ENCODE measurements around the gene CYB5RL.
"Not testable (repeated sequence)": the region's sequence is repeated elsewhere in the genome, so short reads cannot be mapped to it uniquely, and the experiment has no call there.

The CYB5RL gene

DNA sequence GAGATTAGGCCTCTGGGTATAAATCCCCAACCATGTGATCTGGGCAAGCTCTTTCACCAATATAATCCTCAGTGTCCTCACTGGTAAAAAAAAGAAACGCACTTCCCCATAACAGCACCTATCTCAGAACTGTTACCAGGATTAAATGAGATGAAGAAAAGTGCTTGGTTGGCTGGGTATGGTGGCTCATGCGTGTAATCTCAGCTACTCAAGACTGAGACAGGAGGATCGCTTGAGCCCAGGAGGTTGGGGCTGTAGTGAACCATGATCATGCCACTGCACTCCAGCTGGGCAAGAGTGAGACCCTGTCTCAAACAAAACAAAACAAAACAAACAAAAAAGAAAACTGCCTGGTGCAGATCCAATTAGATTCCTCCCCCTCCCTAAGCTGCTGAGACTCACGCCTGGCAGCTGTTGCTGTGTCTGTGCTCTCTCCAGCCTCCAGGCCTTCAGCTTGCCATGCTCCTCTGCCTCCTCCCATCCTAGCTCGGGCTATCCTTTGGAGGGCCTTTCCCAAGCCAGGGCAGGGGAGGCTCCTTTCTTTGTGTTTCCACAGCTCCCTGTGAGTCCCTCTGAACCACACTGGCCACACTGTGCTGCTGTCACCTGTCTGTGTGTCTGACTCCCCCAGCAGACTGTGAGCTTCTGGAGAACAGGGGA, 19.0 kb downstream of the CYB5RL start:
- no peak for DNase-seq

DNA sequence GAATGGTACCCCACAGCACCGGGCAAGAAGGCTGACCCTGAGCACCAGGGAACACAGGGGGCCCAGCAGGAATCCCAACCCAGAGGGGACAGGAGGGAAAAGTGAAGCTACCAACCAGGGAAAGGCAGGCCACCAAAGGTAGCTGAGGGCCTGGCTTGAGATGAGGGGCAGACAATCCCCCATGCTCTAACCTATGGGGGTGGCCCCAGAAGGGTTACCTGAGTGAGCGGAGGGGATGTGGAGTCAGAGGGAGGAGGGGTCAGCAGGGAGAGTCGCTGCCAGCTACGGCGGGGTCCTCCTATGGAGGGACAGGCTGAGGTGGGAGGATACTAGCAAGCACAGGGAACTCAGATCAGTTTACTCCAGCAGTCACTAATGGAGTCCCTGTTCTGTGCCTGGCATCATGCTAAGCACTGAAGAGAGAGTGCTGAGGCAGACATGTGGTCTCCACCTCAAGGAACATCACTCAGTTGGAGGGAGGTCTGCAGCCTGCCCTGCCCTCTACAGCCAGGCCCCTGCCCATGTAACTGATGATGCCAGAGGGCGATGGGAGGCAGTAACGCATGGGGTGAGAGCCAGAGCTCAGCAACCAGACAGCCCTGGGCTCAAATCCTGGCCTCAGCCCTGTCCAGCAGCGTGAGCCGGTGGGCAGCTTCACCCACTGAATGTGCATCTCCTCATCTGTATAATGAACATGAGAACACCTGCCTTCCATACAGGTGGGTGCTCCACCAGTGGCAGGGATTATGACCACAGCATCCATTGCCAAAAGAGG, 21.3 kb downstream of the CYB5RL start:
- DNase-seq: no peak

DNA sequence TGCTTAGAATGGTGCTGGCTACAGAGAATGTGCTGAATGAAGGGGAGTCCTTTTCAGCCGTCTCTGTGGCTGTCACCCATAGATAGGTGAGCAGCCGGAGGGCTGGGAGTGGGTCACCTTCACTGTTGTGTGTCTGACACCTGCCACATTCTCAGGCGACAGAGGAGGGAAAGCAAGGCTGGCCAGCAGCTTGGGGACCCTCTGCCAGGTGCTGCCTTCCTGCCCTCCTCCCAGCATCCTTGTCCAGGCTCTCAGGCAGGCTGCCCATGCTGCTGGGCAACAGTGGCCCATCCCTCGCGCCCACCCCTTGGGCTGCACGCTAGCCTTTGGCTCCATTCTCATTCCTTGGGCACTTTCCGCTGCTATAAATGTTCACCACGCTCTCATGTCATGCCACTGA, 22.1 kb downstream of the CYB5RL start:
- DNase-seq: no peak

DNA sequence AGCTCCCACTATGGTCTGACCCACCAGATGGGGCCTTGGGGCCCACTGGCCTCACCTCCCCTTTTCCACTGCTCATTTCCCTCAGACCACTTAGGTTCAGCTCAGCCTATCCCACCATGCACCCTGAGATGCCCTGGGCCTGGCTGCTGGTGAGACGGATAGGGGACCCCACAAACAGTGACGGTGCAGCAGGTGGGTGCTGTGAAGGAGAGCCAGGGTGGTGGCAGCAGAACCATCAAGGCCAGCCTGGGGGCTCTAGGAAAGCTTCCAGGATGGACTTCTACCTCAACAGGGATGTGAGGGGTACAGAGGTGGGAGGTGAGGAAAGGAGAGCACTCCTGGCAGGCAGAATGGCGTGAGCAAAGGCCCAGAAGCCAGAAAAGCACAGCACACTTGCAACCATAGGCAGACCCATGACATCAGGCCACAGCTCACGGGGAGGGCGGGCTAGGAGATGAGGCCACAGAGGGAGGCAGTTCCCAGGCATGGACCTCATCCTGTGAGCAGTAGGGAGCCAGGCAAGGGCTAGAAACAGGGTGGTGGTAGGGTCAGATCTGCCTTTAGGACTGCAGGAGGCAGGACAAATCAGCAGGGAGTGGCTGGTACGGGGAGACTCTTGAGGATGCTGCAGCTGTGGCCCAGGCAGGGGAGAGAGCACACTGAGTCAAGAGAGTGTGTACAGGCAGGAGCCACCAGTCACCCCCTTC, 23.1 kb downstream of the CYB5RL start:
- no peak for DNase-seq

DNA sequence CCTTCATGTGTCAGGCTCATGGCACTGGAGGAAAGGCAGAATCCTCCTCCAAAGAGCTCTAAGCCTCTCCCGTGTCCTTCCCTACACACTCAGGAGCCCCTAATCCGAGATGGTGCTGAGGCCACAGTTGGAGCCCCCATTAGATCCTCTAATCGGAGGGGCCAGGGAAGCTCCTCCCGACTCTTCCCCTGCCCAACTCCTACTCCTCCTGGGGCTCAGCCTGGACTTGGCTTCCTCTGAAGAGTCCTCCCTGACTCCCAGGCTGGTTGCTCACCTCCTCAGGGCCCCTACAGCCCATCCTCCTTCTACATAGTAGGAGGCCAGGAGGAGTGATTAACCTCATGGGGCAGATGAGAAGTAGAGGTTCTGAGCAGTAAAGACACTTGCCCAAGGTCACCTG, 25.7 kb downstream of the CYB5RL start:
- no peak for DNase-seq

DNA sequence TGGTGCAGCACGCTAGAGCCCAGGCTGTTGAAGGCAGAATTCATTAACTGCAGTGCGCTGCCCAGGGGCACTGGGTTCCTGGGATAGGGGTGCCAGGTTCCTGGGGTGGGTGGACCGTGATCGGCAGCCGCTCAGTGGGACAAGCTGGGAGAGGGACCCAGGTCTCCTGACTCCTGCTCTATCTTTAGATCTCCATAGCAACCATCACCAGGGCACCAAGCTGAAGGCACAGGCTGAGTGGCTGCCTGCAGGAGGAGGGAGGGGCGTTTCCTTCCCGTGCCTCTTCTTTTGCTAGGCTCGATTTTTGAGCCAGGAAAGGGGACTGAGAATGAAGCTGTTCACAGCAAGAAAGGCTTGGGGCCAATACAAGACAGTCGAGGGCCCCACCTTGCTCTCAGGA, 26.1 kb downstream of the CYB5RL start:
- DNase-seq: no peak

DNA sequence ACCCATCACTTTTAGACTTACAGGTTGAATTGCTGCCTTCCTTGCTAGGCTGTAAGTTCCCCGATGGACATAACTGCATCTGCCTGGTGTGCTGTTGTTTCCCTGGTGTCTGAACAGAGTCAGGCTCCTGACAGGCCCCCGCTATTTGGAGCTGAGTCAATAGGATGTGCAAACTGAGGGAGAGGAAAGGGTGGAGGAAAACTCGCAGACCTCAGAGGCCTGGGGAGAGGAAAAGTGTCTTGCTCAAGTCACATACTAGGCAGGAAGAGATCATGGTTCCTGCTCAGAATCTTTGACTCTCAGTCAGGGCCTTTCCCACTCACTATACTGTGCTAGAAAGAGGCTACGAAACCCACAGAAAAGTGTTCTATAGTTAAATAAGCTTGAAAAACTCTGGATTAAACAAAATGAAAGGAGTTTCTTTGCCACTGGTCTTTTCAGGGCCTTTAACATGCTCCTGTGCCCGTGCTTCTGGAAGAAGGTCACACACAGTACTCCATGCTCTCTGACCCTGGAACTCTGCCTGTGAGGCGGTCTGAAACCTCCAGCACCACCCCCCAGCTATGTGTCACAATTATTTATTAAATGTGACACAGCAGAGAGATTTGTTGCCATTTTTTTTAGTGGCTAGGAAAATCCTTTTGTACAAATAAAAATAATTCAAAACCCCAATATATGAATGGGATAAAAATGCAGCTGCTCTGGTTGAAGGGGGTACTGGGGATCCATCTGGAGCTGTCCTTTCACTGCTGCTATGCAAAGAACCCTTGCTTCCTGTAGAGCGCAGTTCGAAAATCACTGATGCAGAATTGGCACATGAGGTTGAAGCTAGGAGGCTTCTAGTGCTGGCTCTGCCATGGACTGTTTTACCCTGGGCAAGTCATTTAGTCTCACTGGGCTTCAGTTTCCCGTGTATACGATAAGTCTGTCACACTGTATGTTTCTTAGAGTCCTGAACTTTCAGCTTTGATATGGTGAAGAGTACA, 26.9 kb downstream of the CYB5RL start:
- DNase-seq: no peak

DNA sequence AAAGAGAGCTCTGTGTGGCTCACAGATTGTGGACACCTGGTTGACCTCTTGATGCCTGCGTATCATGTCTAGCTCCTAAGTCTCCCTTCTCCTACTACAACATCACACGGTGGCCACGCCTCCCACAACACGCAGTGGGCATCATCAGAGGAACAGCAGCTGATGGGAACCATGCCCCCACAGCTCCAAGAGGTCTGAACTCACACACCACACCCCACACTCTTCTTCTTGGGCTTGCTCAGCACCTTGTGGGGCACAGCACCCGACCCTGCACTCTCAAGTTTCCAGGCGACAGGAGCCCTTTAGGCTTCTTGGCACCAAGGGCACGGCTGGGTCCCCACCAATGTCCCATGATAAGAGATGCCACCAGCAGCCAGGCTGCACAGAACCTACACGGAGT, 28.2 kb downstream of the CYB5RL start:
- no peak for DNase-seq

DNA sequence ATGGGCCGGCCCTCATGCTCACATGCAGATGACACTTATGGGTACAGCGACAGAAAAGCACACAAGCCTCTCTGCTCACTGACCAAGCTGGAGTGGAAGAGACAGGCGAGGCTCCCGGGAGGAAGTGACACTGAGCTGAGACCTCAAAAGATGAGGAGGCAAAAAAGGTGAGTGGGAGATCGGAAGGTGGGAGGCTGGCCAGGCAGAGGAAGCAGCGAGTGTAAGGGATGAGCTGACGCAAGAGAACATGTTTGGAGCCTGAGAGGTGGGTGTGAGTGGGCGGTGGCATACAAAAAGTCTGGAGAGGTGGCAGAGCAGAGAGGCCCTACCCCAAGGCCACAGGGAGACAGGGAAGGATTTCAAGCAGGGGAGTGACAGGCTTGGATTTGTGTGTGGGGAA, 28.8 kb downstream of the CYB5RL start:
- no peak for DNase-seq

DNA sequence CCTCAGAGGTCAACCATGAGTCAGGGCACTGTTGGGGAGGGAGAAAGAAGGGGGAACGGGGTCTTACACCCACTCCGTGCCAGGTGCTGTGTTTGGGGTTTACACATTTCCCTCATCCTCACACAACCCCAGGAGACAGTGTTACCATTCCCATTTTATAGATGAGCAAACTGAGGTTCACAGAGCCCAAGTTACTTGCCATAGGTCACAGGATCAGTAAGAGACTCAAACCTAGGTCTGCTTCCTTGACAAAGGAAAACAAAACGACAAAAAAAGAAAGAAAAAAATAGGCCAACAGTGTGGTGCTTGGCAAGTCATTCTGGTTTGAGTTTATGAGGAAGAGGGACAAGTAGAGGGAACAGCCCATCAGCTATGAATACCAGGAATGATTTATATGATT, 30.8 kb downstream of the CYB5RL start:
- no peak for DNase-seq

DNA sequence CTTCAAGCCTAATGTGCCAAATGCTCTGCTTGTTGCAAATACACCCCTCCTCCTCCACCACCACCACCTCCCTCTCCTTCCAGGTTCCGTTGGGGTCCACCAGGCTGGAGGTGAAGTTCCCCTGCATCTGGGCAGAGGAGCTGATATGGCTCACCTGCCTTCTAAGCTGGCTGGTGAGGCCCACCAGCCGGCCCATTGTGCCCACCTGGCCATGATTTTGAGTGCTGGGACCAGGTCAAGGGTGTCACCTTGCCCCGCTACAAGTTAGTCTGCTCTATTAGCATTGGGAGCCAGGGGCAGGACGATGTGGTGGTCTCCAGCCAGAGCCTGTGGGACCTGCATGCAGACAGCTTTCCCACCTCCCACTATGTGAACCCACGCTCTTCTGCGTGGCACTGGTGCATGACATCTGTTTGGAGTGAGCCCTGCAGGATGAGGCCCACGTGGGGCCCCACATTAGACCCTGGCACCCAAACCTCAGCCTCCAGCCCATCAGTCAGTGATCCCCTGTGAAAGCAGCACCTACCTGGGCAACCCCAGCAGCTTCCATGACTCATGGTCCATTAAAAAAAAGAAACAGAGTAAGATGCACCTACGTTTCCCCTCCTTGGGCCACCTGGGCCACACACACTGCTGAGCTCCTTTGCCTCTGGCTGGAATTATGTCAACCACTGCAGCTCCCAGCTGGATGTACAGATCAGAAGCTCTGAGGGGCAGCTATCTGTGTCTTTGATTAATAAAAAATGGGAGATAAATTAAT, 31.4 kb downstream of the CYB5RL start:
- DNase-seq: no peak

DNA sequence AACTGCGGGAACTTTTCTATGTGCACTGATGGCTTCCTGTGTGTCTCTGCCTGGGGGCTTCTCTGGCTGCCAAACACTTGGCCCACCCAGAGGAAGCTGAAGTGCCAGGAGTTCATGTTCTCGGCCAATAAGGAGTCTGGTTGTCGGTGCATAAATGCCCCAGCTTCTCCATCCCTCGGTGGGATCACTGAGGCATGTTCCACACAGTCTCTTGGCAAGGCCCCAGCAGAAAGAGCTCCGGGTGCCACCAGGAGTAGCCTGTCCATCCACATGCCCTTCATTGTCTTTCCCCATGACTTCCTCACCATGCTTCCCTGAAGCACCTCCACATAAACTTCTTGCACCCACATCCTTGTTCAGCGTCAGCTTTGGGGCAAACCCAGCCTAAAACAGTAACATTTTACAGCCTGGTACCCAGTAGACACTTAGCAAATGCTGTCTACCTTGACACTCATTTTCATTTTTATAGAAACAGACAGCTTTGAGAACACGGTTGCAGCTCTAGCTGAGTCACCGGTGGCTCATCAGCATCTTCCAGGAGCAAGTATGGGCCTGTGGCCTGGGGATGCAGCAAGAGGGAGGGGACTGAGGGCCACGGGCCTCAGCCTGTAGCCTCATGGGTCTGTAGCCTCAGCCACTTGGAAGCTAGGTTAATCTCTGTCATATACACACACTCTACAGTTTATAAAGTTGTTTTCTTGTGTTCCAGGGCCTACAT, 32.2 kb downstream of the CYB5RL start:
- DNase-seq: no peak

DNA sequence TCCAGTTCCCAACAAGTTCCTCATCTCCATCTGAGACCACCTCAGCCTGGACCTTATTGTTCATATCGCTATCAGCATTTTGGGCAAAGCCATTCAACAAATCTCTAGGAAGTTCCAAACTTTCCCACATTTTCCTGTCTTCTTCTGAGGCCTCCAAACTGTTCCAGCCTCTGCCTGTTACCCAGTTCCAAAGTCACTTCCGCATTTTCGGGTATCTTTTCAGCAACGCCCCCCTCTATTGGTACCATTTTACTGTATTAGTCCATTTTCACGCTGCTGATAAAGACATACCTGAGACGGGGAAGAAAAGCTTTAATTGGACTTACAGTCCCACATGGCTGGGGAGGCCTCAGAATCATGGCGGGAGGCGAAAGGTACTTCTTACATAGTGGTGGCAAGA, 33.5 kb downstream of the CYB5RL start:
- DNase-seq: not testable (repeated sequence)

DNA sequence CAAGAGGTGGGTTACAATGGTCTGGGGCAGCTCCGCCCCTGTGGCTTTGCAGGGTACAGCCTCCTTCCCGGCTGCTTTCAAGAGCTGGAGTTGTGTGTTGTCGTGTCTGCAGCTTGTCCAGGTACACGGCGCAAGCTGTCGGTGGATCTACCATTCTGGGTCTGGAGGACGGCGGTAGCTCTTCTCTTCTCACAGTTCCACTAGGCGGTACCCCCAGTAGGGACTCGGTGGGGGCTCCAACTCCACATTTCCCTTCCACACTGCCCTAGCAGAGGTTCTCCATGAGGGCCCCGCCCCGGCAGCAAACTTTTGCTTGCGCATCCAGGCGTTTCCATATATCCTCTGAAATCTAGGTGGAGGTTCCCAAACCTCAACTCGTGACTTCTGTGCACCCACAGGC, 34.7 kb downstream of the CYB5RL start:
- DNase-seq: no peak

DNA sequence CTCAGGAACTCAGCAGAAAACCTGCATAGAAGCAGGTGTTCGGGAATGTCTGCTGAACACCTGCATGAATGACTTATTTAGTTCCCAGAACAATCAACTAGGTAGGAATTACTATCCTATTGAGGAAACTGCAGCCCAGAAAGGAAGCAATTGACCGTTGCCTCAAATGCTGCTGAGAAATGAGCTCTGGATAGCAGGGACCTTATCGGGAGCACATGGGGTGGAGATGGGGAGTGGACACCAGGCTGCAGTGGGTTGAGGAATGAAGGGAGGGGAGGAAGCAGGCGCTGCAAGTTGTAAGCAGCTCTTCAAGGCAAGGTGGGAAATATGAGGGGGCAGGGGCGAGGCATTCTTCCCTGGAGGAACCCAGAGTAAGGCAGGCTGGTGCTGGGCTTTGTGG, 36.3 kb downstream of the CYB5RL start:
- DNase-seq: no peak

DNA sequence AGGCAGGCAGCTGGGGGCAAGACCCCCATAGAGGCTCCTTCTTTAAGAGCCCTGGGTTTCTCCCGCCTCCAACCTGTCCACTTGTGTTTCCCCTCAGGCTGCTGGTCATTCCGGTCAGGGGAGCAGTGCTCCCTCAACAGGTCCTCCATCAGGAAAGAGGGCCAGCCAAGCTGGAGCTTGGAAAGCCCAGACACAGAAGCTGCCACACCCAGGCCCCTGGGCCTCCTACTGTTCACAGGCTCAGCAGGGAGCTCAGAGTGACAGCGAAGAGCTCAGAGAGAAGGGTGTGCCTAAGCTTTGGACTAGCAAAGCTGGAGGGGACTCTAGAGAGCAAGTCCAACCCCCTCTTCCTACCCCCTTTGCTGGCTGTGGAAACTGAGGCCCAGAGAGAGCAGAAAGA, 36.8 kb downstream of the CYB5RL start:
- no peak for DNase-seq

DNA sequence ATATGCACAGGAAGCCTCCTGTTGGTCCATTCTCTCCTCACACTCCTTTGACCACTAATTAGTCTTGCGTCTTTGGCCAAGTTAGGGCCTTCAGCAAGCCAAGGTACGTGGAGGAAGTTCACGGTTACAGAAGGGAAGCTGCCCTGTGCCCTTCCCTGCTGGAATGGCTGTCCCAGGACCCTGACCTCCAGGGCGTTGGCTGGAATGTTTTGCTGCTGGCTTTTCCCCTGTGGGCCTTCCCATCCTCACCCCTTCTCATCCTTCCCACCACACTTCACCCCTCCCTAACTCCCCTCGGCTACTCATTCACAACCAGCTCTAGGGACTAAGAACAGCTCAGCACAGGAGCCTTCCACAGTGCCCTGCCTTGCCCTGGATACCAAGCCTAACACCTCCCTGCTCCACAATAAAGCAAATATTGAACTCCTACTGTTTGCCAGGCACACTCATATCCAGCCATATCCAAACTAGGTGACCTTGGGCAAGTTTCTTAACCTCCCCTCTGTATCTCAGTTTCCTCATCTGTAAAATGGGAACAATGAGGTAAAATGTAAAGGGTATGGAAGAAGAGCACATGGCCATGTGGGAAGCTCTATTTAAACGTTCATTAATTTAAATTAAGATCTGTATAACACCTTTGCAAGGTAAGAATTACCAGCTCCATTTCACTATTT, 38.2 kb downstream of the CYB5RL start:
- DNase-seq: no peak

DNA sequence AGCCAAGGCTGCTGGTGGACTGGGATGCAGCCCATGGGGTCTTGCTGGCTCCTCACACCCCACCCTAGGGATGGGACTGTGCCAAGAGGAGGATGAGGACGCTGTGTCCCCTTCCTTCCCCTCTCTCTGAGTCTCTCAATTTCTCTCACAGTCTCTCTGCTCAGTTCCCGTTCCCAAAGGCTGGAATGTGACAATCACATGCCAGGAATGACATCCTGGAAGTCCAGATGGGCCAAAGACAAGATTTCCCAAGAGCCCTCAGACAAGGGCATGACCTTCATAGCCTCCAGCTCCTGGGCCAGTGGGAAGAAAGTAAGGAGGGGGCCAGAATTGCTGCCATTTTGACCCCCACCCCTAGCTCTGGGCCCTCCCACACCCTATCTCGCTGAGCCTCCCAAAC, 39.5 kb downstream of the CYB5RL start:
- DNase-seq: no peak

DNA sequence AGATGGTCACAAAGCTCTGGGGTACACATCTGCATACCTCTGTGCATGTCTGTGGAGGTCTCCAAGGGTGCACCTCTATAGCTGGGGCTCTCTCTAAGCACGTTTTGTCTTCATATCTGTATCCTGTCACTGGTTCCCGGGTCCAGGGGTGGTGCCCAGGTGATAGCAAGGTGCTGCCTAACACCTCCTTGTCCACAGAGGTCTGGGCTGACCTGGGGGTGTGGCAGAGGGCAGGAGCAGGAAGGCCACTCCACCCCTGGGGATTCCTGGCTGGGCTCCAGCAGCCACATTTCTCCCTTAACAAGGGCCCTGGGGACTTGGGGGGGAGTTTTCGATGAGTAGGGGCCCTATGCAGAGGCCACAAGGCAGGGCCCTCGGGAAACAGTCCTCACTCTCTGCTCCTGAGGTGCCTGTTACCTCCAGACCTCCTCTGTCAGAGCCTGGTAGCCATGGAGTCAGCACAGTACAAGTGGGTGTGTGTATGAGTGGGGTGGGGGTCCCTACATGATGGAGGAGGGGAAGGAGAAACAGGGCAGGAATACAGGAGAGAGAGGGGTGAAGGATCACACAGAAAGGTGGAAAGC, 40.0 kb downstream of the CYB5RL start:
- DNase-seq: no peak

DNA sequence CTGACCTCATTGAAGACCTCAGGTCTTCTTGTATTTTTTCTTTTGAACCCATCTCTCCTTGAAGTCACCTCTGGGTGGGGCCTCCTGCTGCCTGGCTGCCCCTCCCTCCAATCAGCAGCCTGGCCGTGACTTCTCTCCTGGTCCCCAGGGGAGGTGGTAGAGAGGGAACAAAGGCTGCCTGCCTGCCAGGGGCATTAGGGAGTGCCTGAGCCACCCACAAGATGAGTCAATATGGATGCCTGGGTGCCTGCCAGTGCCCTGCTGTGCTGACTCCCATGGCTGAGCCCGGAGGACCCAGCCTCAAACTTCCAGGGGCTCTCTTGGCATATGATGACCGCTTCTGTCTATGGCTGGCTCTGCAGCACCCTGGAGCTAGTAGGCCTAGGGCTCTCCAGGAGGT, 41.8 kb downstream of the CYB5RL start:
- peak; percentile 46 for DNase-seq

DNA sequence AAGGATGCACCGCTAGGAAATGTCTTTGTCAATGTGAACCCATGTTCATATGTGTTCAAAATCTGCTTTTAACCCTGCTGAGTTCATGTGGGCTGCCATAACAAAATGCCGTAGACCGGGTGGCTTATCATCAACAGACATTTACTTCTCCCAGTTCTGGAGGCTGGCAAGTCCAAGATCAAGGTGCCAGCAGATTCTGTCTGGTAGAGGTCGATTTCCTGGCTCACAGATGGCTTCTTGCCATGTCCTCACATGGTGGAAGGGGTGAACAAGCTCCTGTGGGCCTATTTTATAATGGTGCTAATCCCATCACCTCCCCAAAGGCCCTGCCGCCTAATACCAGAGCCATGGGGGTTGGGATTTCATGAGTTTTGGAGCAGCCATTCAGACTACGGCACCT, 42.4 kb downstream of the CYB5RL start:
- no peak for DNase-seq
